HAP-1 (cell line): ENCODE measurements around the gene HS3ST3A1.
"Not testable (repeated sequence)": the region's sequence is repeated elsewhere in the genome, so short reads cannot be mapped to it uniquely, and the experiment has no call there.

Source experiments
- DNase-seq, 2 experiments: peaks; one replicate each; pipeline ENCODE4 v3.0.0-alpha.2; 2016 to 2020; ENCODE audit warnings: low spot score in 2 of 2
- H3K27me3 ChIP-seq: fragments of 250-450 bp; sonication (Bioruptor Pico); 2 replicates; pipeline ENCODE4 v1.5.1; 2020; ENCODE audit warnings: low read depth, mild to moderate bottlenecking, moderate library complexity
- H3K36me3 ChIP-seq: fragments of 250-450 bp; sonication (Bioruptor Pico); replicated peaks from 2 replicates; pipeline ENCODE4 v1.5.1; 2020; ENCODE audit warnings: mild to moderate bottlenecking
- H3K4me1 ChIP-seq: fragments of 250-450 bp; sonication (Bioruptor Pico); 2 replicates; pipeline ENCODE4 v1.5.1; 2020; ENCODE audit warnings: mild to moderate bottlenecking
- H3K4me3 ChIP-seq: fragments of 250-450 bp; sonication (Bioruptor Pico); 2 replicates; pipeline ENCODE4 v1.5.1; 2020; ENCODE audit warnings: mild to moderate bottlenecking, moderate library complexity
- H3K9me3 ChIP-seq: fragments of 250-450 bp; sonication (Bioruptor Pico); 2 replicates; pipeline ENCODE4 v1.5.1; 2020; ENCODE audit warnings: mild to moderate bottlenecking, moderate library complexity
- in situ Hi-C: fragments of 300-500 bp; cut with MboI; formaldehyde crosslinking; loops from 3 replicates; pipeline ENCODE4 v1.14.3; 2020; ENCODE audit warnings: low sequenced_read_pairs, inconsistent platforms, mixed read lengths

HS3ST3A1 gene

GRCh38 chr17:13550291-13550690 lies 51.4 kb downstream of the HS3ST3A1 start:
- DNase-seq: no peak
- in situ Hi-C loops: no loop called here
- no peaks in the 10 kb centered on the region for H3K27me3 ChIP-seq
- H3K4me1 ChIP-seq: no peaks in the 10 kb centered on the region
- H3K9me3 ChIP-seq: peaks cover 3% of the 10 kb centered on the region; the same call in 1 of the 2 replicates
- no peak overlapping the region for H3K4me3 ChIP-seq
- no peaks in the 10 kb centered on the region for H3K36me3 ChIP-seq

GRCh38 chr17:13548576-13548975 lies 53.2 kb downstream of the HS3ST3A1 start:
- H3K27me3 ChIP-seq, H3K36me3 ChIP-seq, H3K9me3 ChIP-seq, H3K4me3 ChIP-seq, in situ Hi-C loops, H3K4me1 ChIP-seq, DNase-seq: not testable (repeated sequence)

DNA sequence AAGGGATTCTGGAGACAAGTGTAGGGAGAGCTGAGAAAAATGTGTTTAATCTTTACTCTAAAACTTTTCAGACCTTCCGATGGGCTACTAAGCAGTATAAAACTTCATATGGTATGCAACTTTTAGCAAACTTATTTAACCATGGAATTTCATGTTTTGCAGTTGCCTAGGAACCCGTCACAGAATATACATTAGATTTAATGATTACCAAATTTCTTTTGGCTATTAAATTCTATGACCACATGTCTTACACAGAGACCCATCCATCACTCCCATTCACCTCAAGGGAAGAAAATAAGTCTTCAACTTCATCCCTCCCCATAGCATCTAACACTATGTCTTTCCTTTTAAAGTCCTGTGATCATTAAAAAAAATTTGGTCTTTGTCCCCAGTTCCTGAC lies 54.9 kb downstream of the HS3ST3A1 start:
- H3K36me3 ChIP-seq: no peaks in the 10 kb centered on the region
- no peak for DNase-seq
- in situ Hi-C loops: no loop called here
- H3K27me3 ChIP-seq: no peaks in the 10 kb centered on the region
- no peaks in the 10 kb centered on the region for H3K4me1 ChIP-seq
- peaks cover 3% of the 10 kb centered on the region; the same call in 1 of the 2 replicates for H3K9me3 ChIP-seq
- no peak overlapping the region for H3K4me3 ChIP-seq

DNA sequence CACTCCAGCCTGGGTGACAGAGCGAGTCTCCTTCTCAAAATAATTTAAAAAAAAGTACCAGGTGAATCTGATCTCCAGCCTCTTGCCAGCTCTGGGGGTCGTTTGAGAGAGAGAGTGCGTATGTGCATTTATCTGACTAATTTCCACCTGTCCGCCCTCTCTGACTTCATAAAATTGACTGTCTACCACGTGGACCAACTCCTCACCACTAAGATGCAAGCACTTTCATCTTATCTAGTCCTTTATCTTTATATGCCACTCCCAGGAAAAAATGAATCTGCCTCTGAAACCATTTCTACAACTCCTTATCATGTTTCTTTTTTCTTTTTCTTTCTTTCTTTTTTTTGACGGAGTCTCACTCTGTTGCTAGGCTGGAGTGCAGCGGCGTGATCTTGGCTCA lies 55.8 kb downstream of the HS3ST3A1 start:
- H3K9me3 ChIP-seq: peaks cover 3% of the 10 kb centered on the region; the same call in 1 of the 2 replicates
- no peaks in the 10 kb centered on the region for H3K4me1 ChIP-seq
- in situ Hi-C loops: no loop called here

GRCh38 chr17:13544765-13545164 lies 57.0 kb downstream of the HS3ST3A1 start:
- DNase-seq: no peak
- Histone ChIP-seq H3K9me3 (peaks cover 3% of the 10 kb centered on the region; the same call in 1 of the 2 replicates), H3K36me3 (no peaks in the 10 kb centered on the region), H3K4me3 (no peak overlapping the region), H3K27me3 (no peaks in the 10 kb centered on the region), H3K4me1 (no peaks in the 10 kb centered on the region)
- in situ Hi-C loops: no loop called here

More for the DNA sequence above, 55.8 kb downstream of the HS3ST3A1 start:
- DNase-seq: no peak
- H3K27me3 ChIP-seq: no peaks in the 10 kb centered on the region
- H3K4me3 ChIP-seq: no peak overlapping the region
- no peaks in the 10 kb centered on the region for H3K36me3 ChIP-seq

- Histone ChIP-seq H3K4me1 (no peaks in the 10 kb centered on the region), H3K36me3 (no peaks in the 10 kb centered on the region), H3K4me3 (no peak overlapping the region), H3K27me3 (no peaks in the 10 kb centered on the region), H3K9me3 (peaks cover 3% of the 10 kb centered on the region; the same call in 1 of the 2 replicates)
- in situ Hi-C loops: no loop called here
- DNase-seq: no peak
Measured at GRCh38 chr17:13544292-13544691, 57.4 kb downstream of the HS3ST3A1 start.

DNA sequence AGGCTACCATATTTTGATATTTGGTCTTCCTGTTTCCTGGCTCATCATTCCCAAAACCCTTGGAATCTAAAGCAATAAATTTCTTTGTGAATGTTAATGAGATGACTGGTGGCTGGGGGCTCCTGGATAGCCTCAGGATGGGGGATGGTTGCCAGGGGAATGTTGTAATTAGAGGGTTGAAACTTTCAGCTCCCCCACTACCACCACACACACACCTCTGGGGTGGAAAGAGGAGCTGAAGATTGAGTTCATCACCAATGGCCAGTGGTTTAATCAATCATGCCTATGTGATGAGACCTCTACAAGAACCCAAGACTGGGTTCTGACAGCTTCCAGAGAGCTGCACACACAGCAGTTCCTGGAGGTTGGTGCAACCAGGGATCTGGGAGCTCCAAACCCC lies 59.1 kb downstream of the HS3ST3A1 start:
- H3K27me3 ChIP-seq: no peaks in the 10 kb centered on the region
- no peak overlapping the region for H3K4me3 ChIP-seq
- in situ Hi-C loops: no loop called here
- DNase-seq: no peak
- no peaks in the 10 kb centered on the region for H3K4me1 ChIP-seq
- H3K36me3 ChIP-seq: no peaks in the 10 kb centered on the region
- no peaks in the 10 kb centered on the region for H3K9me3 ChIP-seq

- no peaks in the 10 kb centered on the region for H3K9me3 ChIP-seq
- no peaks in the 10 kb centered on the region for H3K4me1 ChIP-seq
- in situ Hi-C loops: no loop called here
- no peaks in the 10 kb centered on the region for H3K27me3 ChIP-seq
- H3K4me3 ChIP-seq: no peak overlapping the region
- no peak for DNase-seq
- H3K36me3 ChIP-seq: no peaks in the 10 kb centered on the region
Measured at GRCh38 chr17:13541032-13541480, 60.7 kb downstream of the HS3ST3A1 start.

DNA sequence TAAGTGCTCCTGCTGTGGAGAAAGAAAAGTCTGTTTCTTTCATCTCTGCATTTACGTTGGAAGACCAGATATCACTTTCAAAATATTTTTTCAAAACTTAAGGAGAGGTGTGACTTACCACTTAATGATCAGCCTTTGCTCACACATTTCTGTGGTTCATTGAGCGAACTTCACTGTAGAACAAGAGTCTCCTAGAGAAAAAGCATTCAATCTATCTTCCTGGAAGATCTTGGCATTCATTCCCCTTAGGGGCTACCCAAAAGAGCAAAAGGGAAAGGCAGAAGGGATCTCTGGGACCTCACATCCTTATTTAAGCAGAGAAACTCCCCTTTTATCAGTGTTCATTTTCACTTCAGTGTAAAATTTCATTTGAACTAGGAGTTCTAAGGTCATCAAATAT lies 61.2 kb downstream of the HS3ST3A1 start:
- no peaks in the 10 kb centered on the region for H3K9me3 ChIP-seq
- no peak for DNase-seq
- no peaks in the 10 kb centered on the region for H3K4me1 ChIP-seq
- H3K4me3 ChIP-seq: no peak overlapping the region
- no peaks in the 10 kb centered on the region for H3K27me3 ChIP-seq
- in situ Hi-C loops: no loop called here
- no peaks in the 10 kb centered on the region for H3K36me3 ChIP-seq

GRCh38 chr17:13539421-13539820 lies 62.3 kb downstream of the HS3ST3A1 start:
- in situ Hi-C loops: no loop called here
- H3K9me3 ChIP-seq: peaks cover 4% of the 10 kb centered on the region; the same call in 1 of the 2 replicates
- no peaks in the 10 kb centered on the region for H3K4me1 ChIP-seq
- H3K36me3 ChIP-seq: no peaks in the 10 kb centered on the region
- no peak for DNase-seq
- no peak overlapping the region for H3K4me3 ChIP-seq
- H3K27me3 ChIP-seq: no peaks in the 10 kb centered on the region

- Histone ChIP-seq H3K4me3 (no peak overlapping the region), H3K9me3 (peaks cover 4% of the 10 kb centered on the region; the same call in 1 of the 2 replicates), H3K36me3 (no peaks in the 10 kb centered on the region), H3K27me3 (no peaks in the 10 kb centered on the region), H3K4me1 (no peaks in the 10 kb centered on the region)
- no peak for DNase-seq
- in situ Hi-C loops: no loop called here
Measured at GRCh38 chr17:13538841-13539411, 62.8 kb downstream of the HS3ST3A1 start.

GRCh38 chr17:13537871-13538643 lies 63.7 kb downstream of the HS3ST3A1 start:
- Histone ChIP-seq H3K9me3 (peaks cover 4% of the 10 kb centered on the region; the same call in 1 of the 2 replicates), H3K27me3 (no peaks in the 10 kb centered on the region), H3K4me3 (no peak overlapping the region), H3K36me3 (no peaks in the 10 kb centered on the region), H3K4me1 (no peaks in the 10 kb centered on the region)
- in situ Hi-C loops: no loop called here
- no peak for DNase-seq

- H3K9me3 ChIP-seq: peaks cover 6% of the 10 kb centered on the region; the same call in 1 of the 2 replicates
- DNase-seq: no peak
- no peaks in the 10 kb centered on the region for H3K4me1 ChIP-seq
- H3K4me3 ChIP-seq: no peak overlapping the region
- in situ Hi-C loops: no loop called here
- no peaks in the 10 kb centered on the region for H3K27me3 ChIP-seq
- no peaks in the 10 kb centered on the region for H3K36me3 ChIP-seq
Measured at GRCh38 chr17:13537167-13537731, 64.5 kb downstream of the HS3ST3A1 start.

DNA sequence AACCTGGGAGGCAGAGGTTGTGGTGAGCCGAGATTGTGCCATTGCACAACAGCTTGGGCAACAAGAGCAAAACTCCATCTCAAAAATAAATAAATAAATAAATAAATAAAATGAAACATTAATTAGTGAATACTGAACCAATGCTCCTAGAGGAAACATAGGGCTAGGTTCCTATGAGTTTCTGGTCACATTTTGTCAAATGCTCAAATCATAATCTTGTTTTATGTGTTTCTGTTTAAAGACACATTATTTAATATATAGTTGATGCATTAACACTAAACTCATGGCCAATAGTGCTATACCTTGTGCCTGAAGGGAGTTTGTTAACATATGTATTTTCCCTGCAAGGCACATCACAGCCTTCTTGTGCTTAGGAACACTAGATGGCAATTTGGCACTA lies 66.8 kb downstream of the HS3ST3A1 start:
- no peak for DNase-seq
- H3K9me3 ChIP-seq: peaks cover 6% of the 10 kb centered on the region; the same call in 1 of the 2 replicates
- in situ Hi-C loops: no loop called here
- H3K4me1 ChIP-seq: no peaks in the 10 kb centered on the region
- H3K27me3 ChIP-seq: no peaks in the 10 kb centered on the region
- H3K36me3 ChIP-seq: no peaks in the 10 kb centered on the region
- no peak overlapping the region for H3K4me3 ChIP-seq
